Posterior cingulate gyrus (tissue), 11 donors: ENCODE data around the gene IL17C.
A peak's percentile ranks its signal among the peaks of the same experiment; 100 is the strongest.
"Not testable (repeated sequence)": the region's sequence is repeated elsewhere in the genome, so short reads cannot be mapped to it uniquely, and the experiment has no call there.

Experiments
- DNase-seq, 10 donors: peaks; one replicate each; pipeline versions ENCODE4 v3.0.0 to v3.0.0-alpha.2; 2020 to 2021; ENCODE audit warnings: mixed read lengths in 3 of 10
- intact Hi-C: fragments of 100-400 bp; cut with DNase I; formaldehyde crosslinking; loops from one replicate; pipeline ENCODE4 v1.15.1; 2023

The IL17C gene

GRCh38 chr16:88655053-88655732 is 16.8 kb downstream of the IL17C start:
- intact Hi-C loops = no loop called here

GRCh38 chr16:88655733-88656281 is 17.4 kb downstream of the IL17C start:
- intact Hi-C loops = no loop called here
- no peak for DNase-seq

More at GRCh38 chr16:88655053-88655732, 16.8 kb downstream of the IL17C start:
- DNase-seq = peak in 1 of 10 donors; percentile 79

- intact Hi-C loops = no loop called here
- DNase-seq = no peak
These were observed 18.1 kb downstream of the IL17C start for GRCh38 chr16:88656291-88656980.

GRCh38 chr16:88657371-88657770 is 19.0 kb downstream of the IL17C start:
- intact Hi-C loops = no loop called here
- DNase-seq = no peak

- DNase-seq = no peak
- intact Hi-C loops = no loop called here
These were observed 20.3 kb downstream of the IL17C start for GRCh38 chr16:88658714-88659113.

GRCh38 chr16:88659160-88659559 is 20.8 kb downstream of the IL17C start:
- intact Hi-C loops = no loop called here

GRCh38 chr16:88661468-88661867 is 23.1 kb downstream of the IL17C start:
- no peak for DNase-seq
- intact Hi-C loops = no loop called here

More at GRCh38 chr16:88659160-88659559, 20.8 kb downstream of the IL17C start:
- DNase-seq = no peak

GRCh38 chr16:88662222-88662842 is 24.0 kb downstream of the IL17C start:
- intact Hi-C loops = no loop called here
- no peak for DNase-seq

- peak; percentile 95 to 100 (median 98) for DNase-seq
- intact Hi-C loops = loop anchor here (1.0 kb wide), 1 partner anchor 93 kb away; the partner anchor contains the start of gene ZC3H18
These were observed 24.7 kb downstream of the IL17C start, which contains the start of gene MVD for GRCh38 chr16:88662843-88663606. Gene MVD, minus strand, starts transcription at chr16:88663091. Its CDS starts 11 bp downstream, at chr16:88663080.

- intact Hi-C loops = no loop called here
- no peak for DNase-seq
These were observed 26.8 kb downstream of the IL17C start for GRCh38 chr16:88665148-88665547.

GRCh38 chr16:88665570-88665969 is 27.2 kb downstream of the IL17C start:
- intact Hi-C loops = no loop called here
- DNase-seq = no peak

GRCh38 chr16:88667461-88667860 is 29.1 kb downstream of the IL17C start:
- no peak for DNase-seq
- intact Hi-C loops = no loop called here

GRCh38 chr16:88669493-88669892 is 31.1 kb downstream of the IL17C start:
- DNase-seq, intact Hi-C loops: not testable (repeated sequence)

- intact Hi-C loops = no loop called here
- no peak for DNase-seq
These were observed 31.6 kb downstream of the IL17C start for GRCh38 chr16:88669980-88670379.

GRCh38 chr16:88671806-88672205 is 33.4 kb downstream of the IL17C start:
- DNase-seq = peak in 1 of 10 donors; percentile 82
- intact Hi-C loops = no loop called here

- intact Hi-C loops = no loop called here
- DNase-seq = no peak
These were observed 34.4 kb downstream of the IL17C start for GRCh38 chr16:88672776-88673175.

GRCh38 chr16:88673716-88674379 is 35.5 kb downstream of the IL17C start:
- intact Hi-C loops = no loop called here
- DNase-seq = no peak

- intact Hi-C loops = no loop called here
- no peak for DNase-seq
These were observed 38.3 kb downstream of the IL17C start for GRCh38 chr16:88676502-88677242.

GRCh38 chr16:88677721-88678120 is 39.3 kb downstream of the IL17C start:
- intact Hi-C loops = no loop called here
- no peak for DNase-seq
